Measurements from ENCODE around the gene POU2AF1.

The POU2AF1 gene

DNA sequence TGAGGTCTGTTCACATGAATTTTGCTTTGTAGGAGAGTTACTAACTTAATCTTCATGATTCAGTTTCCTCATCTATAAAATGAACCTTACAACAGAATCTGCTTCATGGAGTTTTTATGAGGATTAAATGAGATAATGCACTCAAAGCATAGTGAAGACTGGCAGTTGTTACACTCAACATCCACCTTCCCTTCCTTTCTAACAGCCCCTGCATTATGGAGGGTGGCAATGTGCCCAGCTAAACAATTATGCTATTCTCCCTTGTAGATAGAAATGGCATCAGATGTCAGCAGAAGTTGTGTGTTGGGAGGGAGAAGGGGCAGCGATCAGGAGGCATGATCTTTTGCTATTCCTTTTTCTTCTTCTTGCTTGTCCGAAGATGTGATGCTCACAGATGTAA lies 6.5 kb downstream of the POU2AF1 start:
- no peak overlapping the region for H3K27ac ChIP-seq
- TF ChIP-seq, protein P1, sequence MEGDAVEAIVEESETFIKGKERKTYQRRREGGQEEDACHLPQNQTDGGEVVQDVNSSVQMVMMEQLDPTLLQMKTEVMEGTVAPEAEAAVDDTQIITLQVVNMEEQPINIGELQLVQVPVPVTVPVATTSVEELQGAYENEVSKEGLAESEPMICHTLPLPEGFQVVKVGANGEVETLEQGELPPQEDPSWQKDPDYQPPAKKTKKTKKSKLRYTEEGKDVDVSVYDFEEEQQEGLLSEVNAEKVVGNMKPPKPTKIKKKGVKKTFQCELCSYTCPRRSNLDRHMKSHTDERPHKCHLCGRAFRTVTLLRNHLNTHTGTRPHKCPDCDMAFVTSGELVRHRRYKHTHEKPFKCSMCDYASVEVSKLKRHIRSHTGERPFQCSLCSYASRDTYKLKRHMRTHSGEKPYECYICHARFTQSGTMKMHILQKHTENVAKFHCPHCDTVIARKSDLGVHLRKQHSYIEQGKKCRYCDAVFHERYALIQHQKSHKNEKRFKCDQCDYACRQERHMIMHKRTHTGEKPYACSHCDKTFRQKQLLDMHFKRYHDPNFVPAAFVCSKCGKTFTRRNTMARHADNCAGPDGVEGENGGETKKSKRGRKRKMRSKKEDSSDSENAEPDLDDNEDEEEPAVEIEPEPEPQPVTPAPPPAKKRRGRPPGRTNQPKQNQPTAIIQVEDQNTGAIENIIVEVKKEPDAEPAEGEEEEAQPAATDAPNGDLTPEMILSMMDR (conservative IDR thresholded peaks at IDR 0.05), result no peak

DNA sequence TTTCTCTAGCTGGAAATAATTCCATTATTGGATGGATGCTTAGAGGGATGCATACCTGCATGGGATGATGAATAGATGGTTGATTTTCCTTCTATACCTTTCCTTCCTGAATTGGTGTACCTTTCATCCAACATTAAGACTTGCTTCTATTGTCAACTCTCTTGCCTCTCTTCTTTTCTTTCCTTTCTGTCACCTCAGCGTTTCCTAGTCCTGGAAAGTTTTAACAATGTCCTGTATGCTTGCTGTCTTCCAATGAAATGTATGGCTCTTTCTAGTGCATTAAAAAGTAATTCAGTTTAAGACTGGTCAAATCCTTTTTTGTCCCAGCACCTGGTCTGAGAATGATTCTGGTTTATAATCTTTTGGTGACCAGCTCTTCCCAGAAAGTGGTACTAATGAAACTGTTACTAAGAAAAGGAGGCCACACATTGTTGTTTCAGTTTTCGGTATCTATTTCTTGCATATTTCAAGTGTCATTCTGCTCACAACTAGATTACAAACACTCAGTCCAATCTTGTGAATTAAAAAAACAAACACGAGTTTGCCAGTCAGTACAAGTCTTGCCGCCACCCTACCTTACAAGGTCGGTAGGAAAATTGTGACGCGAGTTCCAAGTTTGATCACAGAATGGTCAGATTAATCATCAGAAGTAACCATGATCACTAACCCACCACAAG lies 8.0 kb downstream of the POU2AF1 start:
- no peak overlapping the region for H3K27ac ChIP-seq
- TF ChIP-seq, protein P1 (conservative IDR thresholded peaks at IDR 0.05), result no peak

DNA sequence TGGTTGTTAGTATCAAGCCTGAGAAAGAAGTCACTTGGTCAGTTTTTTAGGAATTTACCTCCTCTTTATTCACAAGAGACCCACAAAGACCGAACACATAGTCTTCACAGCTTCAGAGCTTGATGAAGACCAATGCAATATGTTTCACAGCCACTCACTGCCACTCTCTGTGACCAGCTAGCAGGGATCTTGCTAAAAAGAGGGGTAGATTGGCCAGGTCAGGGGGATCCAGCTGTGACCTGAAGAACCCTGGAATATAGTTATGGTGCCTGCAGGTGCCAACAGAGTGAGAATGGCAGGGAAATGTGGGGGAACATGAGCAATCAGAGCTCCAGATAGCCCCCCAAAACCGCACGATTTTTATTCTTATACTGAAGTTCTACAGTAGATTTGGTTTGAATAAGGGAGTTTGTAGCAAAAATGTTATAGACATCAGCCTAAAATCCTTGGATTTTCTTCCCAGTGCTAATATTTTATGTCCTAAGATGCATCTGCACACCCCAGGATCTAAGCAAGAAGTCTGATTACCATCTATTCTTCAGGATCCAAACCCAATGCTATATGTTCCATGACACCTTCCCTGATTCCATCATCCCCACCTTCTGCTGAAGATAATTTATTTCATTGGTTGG lies 8.7 kb downstream of the POU2AF1 start:
- TF ChIP-seq, protein P1 (conservative IDR thresholded peaks at IDR 0.05), result no peak
- no peak overlapping the region for H3K27ac ChIP-seq

DNA sequence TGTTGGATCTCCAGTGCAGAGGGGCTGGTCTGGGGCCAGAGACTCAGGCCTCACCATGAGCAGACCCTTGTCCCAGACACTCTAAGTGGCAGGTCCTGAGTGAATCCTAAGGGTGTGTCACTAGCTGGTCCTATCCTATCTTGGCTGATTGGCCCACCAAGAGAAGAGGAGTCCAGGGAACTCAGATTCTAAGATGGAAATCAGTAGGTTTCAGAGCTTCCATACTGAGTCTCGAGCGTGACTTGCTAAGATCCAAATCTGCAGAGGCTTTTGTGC lies 10.9 kb downstream of the POU2AF1 start:
- TF ChIP-seq, protein P1 (conservative IDR thresholded peaks at IDR 0.05), result no peak
- H3K27ac ChIP-seq, result no peak overlapping the region

DNA sequence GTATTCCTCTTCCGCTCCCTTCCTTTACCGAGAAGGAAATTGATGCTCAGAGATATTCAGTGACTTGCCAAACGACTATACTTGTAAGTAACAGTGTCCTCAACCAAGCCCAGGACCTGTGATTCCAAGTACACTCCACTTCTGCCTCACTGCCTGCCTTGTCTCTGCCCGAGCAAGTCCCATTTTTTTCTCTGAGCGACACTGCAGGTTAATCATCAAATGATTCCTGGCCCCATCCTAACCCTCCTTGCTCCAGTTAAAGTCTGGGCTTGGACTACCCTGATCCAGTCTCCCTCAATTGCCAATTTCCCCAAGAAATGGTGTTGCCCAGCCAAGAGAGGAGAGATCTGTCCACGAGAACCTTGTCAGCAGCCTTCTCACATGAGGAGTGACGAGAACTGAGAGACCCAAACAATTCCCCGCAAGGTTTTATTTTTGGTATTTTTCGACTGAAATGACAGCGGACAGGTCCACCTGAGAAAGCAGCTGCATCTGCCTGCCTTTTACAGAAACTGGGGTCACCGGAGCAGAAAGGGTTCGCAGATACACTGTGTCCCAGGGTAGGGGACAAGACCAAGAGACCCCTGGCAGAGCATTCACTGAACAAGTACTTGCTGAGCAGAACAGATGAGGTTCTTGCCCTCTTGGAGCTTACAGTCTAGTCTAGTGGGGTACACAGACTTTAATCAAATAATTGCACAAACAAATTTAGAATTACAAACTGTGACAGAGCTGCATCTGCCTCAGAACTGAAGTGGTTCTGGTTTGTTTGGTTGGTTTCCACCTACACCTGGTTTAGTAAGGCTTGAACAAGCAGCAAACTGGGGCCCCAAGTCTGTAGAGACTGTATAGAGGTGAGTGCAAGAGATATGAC lies 11.4 kb downstream of the POU2AF1 start:
- TF ChIP-seq, protein P1 (conservative IDR thresholded peaks at IDR 0.05), result no peak
- no peak overlapping the region for H3K27ac ChIP-seq

DNA sequence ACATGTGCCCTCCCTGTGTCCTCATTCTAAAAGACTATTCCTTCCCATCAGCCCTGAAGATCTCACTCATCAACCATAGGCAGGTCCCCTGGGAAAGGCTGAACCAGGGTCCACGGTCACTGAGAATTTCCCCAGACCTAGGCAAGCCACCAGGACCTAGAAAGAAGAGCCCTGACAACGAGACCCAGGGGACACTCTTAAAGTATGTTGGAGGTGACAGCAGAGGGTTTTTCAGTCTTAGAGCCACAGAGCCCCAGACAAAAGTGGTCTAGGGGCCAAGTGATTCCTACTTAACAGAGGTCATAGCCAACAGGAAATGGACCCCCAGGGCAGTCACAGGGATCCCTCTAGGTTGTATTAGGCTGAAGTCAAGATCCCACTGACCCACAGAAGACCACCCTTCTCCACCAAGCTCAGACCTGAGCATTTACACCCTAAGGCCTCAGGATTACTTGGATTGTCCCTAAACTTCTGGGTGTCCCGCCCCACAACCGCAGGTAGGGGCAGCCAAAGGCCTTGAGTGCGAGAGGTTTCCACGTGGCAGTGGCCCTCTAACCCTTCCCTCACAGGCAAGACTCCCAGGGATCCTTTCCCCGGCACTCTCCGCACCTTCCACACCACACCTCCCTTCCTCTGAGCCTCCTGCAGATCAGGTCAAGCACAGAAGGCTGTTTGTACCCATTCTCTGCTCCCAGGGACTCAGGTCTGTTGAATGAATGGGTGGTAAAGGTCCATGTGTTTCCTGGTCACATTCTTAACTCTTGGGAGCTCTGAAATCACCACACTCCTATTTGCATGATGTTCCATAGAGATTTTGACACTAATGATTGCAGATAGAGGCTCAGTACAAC lies 12.3 kb downstream of the POU2AF1 start:
- H3K27ac ChIP-seq, result no peak overlapping the region
- TF ChIP-seq, protein P1 (conservative IDR thresholded peaks at IDR 0.05), result no peak

All from VCaP (cell line).